LNCaP clone FGC (cell line): ENCODE results near the gene CD7.

Experiments used
- DNase-seq: peaks from one replicate; pipeline ENCODE4 v3.0.0-alpha.2; 2011; ENCODE audit warnings: low read depth
- H3K4me3 ChIP-seq: 2 replicates; pipeline ENCODE4 v1.5.1; 2011; ENCODE audit warnings: mild to moderate bottlenecking, low read depth, low read length, control low read depth
- TF ChIP-seq, protein P1 (sequence below): IDR thresholded peaks from 2 replicates; pipeline ENCODE4 v1.5.1; 2012; ENCODE audit warnings: mild to moderate bottlenecking; ENCODE audit not compliant: control insufficient read depth, insufficient read depth; ENCODE audit errors: extremely low read depth

CD7 gene

DNA sequence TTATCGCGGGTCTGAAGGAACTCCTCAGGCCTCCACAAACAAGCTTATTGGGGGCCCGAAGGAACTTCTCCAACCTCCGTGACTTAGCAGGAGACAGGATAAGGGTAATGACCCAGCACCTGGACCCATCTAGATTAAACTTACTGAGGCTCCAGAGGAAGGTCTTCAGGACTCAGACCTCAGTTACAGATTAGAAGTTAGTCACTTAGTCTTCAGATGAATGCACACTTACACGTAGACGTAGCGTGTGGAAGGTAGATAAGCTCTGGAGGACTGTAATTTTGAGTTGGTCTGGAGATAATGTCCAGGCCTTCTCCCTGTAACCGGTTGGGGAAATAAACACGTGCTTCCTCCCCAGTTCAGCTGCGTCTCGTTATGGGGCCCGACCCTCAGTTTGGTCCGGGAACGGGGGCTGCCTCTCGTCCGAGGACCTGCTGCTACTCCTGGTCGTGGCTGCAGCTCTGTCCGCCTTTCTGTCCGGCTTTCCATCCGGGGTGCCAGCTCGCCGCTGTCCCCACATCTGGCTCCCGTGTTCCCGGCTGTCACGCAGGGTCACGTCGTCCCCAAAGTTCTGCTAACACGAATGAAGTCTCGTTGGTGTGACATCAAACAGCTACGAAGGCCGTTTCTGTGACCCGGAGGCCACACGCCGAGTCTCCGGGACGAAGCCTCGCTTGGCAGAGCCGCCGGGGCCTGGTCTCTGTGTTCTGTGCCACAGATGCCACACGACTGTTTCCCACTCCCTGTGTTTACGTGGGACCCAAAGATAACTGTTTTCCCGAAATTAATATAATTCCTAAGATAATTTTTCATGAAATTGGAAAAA, 28.0 kb upstream of the CD7 start:
- H3K4me3 ChIP-seq = no peak overlapping the region
- DNase-seq = no peak
- TF ChIP-seq, protein P1, sequence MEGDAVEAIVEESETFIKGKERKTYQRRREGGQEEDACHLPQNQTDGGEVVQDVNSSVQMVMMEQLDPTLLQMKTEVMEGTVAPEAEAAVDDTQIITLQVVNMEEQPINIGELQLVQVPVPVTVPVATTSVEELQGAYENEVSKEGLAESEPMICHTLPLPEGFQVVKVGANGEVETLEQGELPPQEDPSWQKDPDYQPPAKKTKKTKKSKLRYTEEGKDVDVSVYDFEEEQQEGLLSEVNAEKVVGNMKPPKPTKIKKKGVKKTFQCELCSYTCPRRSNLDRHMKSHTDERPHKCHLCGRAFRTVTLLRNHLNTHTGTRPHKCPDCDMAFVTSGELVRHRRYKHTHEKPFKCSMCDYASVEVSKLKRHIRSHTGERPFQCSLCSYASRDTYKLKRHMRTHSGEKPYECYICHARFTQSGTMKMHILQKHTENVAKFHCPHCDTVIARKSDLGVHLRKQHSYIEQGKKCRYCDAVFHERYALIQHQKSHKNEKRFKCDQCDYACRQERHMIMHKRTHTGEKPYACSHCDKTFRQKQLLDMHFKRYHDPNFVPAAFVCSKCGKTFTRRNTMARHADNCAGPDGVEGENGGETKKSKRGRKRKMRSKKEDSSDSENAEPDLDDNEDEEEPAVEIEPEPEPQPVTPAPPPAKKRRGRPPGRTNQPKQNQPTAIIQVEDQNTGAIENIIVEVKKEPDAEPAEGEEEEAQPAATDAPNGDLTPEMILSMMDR = no peak

DNA sequence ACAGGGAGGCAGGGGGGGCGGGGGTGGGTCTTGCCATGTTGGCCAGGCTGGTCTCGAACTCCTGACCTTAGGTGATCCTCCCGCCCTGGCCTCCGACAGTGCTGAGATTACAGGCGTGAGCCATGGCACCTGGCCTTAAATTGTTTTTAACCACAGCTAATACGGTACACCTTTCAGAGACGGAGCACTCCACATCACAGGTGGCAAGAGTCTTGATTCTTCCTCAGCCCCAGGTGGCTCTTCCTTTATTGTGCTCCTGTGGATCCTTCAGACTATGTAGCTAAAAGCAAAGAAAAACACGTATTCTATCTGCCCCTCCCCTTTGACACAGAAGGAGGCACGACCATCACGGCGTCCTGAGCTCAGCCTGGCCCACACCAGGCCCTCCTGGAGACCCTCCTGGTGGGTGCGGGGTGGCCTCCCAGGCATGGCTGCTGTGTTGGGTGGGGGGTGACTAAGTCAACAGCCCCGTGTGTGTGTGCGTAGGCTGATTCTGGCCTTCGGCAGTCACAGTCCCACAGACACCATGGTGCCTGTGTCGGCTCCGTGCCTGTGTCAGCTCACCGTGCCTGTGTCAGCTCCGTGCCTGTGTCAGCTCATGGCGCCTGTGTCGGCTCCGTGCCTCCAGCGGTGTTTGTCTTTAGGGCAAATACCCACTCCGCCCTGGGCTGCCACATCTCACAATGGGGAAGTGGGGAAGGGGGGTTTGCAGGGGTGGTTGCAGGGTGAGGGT, 26.9 kb upstream of the CD7 start:
- TF ChIP-seq, protein P1 = no peak
- DNase-seq = no peak

DNA sequence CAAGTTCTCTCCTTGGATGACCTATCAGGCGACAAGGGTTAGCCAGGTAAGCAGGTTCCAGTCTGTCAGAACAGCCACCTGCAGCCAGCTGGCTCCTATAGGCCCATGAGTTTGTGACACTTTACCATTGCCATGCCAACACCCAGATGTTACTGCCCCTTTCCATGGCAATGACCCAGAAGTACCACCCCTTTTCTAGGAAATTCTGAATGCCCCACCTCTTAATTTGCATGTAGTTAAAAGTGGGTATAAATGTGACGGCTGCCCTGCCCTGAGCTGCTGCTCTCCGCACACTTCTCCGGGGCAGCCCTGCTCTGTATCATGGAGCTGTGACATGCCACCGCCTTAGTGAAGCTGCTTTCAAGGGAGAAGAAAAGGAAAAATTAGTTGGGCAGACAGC, 26.2 kb upstream of the CD7 start:
- DNase-seq = no peak

More for the DNA sequence above, 26.9 kb upstream of the CD7 start:
- no peak overlapping the region for H3K4me3 ChIP-seq

DNA sequence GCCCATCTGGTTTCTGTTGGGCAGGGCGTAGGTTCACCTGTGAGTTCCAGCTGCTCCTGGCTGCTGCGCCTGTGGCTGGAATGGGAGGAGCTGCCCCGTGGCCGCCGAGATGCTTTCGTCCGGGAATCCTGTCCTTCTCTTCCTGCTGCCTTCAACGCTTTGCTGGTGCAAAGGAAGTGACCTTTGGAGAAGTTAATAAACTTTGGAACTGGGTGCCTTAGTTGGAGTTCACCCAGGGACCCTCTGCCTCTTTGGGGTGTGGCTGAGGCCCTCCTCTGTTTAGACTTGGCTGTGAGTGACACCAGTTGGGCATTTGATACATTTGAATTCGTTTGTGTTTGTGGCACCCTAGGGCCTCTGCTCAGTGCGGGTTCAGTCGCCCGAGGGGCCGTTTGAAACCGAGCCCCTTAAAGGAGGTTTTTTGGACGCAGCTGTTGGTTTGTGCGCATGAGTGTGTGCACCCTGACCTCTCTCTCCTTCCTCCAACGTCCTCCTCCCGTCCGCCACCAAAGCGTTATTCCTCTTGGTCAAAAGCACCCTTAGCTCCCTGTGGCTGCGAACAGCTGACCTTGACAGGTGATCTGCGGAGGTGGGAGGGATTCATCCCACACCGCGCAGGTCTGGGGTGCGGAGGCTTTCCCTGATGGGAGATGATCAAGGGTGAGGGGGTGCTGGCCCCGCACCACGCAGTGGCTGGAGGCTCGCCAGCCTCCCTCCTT, 25.1 kb upstream of the CD7 start:
- TF ChIP-seq, protein P1 = no peak
- no peak for DNase-seq
- H3K4me3 ChIP-seq = no peak overlapping the region

More for the DNA sequence above, 26.2 kb upstream of the CD7 start:
- TF ChIP-seq, protein P1 = no peak
- no peak overlapping the region for H3K4me3 ChIP-seq

DNA sequence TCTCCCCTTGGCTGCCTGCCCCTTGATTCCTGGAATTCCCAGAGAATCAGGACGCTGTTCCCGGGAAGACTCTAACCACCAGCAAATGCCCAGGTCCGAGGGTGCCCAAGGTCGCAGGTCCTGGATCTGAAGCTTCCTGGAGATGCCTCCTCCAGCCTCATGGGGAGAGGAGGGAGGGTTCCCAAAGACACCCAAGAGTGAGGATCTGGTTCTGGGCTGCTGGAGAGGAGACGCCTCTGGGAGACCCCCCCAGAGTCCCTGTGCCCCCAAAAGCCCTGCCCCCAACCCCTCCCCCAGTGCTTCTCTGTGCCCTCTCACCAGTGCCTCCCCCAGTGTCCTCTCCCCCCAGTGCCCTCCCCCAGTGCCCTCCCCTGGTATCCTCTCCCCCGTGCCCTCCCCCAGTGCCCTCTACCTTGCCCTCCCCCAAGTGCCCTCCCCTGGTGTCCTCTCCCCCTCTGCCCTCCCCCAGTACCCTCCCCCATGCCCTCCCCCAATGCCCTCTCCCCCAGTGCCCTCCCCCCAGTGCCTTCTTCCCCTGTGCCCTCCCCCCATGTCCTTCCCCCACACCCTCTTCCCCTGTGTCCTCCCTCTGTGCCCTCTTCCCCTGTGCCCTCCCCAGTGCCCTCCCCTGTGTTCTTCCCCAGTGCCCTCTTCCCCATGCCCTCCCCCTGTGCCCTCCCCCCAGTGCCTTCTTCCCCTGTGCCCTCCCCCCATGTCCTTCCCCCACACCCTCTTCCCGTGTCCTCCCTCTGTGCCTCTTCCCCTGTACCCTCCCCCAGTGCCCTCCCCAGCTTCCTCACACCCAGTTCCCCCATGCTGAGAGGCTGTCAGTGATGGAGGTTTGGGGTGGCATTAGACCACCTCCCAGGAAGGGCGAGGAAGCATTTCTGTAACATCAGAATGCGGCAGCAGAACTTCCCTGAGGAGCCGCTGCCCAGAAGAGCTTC, 22.5 kb upstream of the CD7 start:
- no peak overlapping the region for H3K4me3 ChIP-seq
- TF ChIP-seq, protein P1 = no peak
- no peak for DNase-seq

DNA sequence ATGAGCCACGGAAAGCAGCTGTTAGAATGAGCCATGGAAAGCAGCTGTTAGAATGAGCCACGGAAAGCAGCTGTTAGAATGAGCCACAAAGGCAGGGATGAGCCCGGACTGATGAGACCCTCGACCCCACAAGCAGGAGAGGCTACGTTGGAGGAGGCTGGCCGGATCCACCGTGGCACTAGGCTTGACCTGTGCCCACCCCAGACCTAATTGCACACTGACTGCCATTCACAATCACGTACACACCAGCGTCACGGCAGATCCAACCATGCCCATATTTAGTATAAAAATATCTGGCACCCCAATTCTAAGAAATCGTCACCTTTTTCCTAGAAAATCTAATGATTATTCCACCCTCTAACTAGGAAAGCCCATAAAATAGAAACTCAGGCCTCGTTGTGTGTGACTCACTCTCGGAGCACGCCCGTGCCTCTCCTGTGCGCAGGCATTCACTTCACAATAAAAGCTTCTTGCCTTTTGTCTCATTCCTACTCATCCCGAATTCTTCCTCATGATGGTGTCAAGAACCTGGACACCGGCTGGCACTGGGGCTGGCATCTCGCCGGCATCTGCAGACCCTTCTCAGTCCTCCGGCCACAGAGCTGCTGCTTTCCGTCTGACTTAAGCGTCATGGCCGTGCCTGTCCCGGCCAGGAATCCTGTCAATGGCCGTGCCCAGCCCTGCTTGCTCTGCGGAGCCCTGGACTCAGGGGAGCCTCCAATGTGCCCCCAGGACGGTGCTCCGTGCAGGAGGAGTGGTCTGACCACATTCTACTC, 21.6 kb upstream of the CD7 start:
- no peak for DNase-seq
- H3K4me3 ChIP-seq = no peak overlapping the region
- TF ChIP-seq, protein P1 = no peak
